Right atrium auricular region (tissue), 2 donors: ENCODE results near the gene MVD. TPM values are rescaled to one million over a fixed set of nuclear protein-coding genes. Genes with fewer than 3 reads are reported as not detected.
A peak's percentile ranks its signal among the peaks of the same experiment; 100 is the strongest.

ENCODE experiments used
- DNase-seq: peaks from one replicate; pipeline ENCODE4 v3.0.0-alpha.2; 2019; ENCODE audit warnings: low spot score
- H3K27ac ChIP-seq, 2 donors: fragments of 200-600 bp; sonication (generic); 1 replicate in 1 of 2; 2 replicates in 1 of 2; pipeline ENCODE4 v1.5.1; 2016 to 2019
- H3K27me3 ChIP-seq, 2 donors: fragments of 200-600 bp; sonication (generic); one replicate each; pipeline versions ENCODE4 v1.5.1 to v1.6.0; 2017 to 2019
- H3K36me3 ChIP-seq: fragments of 200-600 bp; sonication (generic); one replicate; pipeline ENCODE4 v1.5.1; 2016
- H3K4me1 ChIP-seq, 2 donors: fragments of 200-600 bp; sonication (generic); one replicate each; pipeline versions ENCODE4 v1.5.1 to v1.6.0; 2017 to 2019
- H3K4me3 ChIP-seq, 2 donors: fragments of 200-600 bp; sonication (generic); 1 replicate in 1 of 2; 2 replicates in 1 of 2; pipeline ENCODE4 v1.5.1; 2017 to 2019; ENCODE audit warnings: mild to moderate bottlenecking in 1 of 2, moderate library complexity in 1 of 2
- H3K9me3 ChIP-seq, 2 donors: fragments of 200-600 bp; sonication (generic); one replicate each; pipeline ENCODE4 v1.5.1; 2019
- total RNA-seq, 2 donors: library from RNA; depleted of rRNA; stranded (reverse); fragments of >200 nt; gene quantifications; one replicate each; pipeline ENCODE4 v1.1.0, GENCODE V29; 2016
- TF ChIP-seq, protein P1 (sequence below), 2 donors: fragments of 200-600 bp; sonication (generic); IDR thresholded peaks; one replicate each; pipeline ENCODE4 v1.5.1; 2019; ENCODE audit warnings: antibody characterized with exemption in 2 of 2

The MVD gene
- total RNA-seq, 2 donors from 2014 or later, result 21.5 to 23.1 TPM

DNA sequence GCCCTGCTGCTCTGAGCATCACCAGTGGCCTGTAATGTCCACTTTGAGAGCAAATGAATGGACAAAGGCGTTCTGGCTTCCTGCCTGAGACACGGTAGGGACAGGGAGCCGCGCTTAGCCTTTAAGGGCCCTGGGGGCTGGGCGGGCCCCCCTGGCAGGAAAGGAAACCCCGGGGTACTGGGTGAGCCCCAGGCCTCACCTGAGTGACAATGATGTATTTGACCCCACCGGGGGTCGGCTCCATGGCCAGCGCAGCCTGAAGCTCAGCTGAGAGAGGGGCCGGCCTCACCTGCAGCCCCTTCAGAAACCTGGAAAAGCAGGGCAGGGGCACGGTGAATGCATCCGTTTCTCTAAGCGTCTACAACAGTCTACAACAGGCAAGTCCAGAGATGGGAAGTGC, 9.8 kb downstream of the MVD start:
- H3K36me3 ChIP-seq, result peaks cover 11% of the 10 kb centered on the region
- TF ChIP-seq, protein P1, sequence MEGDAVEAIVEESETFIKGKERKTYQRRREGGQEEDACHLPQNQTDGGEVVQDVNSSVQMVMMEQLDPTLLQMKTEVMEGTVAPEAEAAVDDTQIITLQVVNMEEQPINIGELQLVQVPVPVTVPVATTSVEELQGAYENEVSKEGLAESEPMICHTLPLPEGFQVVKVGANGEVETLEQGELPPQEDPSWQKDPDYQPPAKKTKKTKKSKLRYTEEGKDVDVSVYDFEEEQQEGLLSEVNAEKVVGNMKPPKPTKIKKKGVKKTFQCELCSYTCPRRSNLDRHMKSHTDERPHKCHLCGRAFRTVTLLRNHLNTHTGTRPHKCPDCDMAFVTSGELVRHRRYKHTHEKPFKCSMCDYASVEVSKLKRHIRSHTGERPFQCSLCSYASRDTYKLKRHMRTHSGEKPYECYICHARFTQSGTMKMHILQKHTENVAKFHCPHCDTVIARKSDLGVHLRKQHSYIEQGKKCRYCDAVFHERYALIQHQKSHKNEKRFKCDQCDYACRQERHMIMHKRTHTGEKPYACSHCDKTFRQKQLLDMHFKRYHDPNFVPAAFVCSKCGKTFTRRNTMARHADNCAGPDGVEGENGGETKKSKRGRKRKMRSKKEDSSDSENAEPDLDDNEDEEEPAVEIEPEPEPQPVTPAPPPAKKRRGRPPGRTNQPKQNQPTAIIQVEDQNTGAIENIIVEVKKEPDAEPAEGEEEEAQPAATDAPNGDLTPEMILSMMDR (IDR thresholded peaks at IDR 0.05), result no peak
- peaks cover 0 to 29% of the 10 kb centered on the region in 2 donors for H3K4me1 ChIP-seq
- no peak overlapping the region for H3K27ac ChIP-seq
- no peaks in the 10 kb centered on the region for H3K27me3 ChIP-seq
- H3K4me3 ChIP-seq, result no peak overlapping the region
- H3K9me3 ChIP-seq, result no peaks in the 10 kb centered on the region
- no peak for DNase-seq

DNA sequence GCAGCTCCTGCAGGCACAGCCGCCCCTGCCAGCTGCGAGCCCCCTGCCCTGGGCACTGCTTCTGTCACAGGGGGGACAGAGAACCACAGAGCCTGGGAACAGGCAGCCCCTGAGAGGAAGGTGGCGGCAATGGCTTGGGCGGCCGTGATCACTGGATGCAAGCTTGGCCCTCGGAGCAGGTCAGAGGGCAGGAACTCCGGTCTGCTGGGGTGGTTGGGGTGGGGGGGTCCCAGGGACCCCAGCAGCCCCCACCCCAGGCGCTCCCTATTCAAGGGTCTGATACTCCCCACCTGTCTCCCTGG, 10.2 kb downstream of the MVD start:
- Histone ChIP-seq H3K27ac (no peak overlapping the region), H3K27me3 (no peaks in the 10 kb centered on the region), H3K36me3 (peaks cover 7% of the 10 kb centered on the region), H3K4me1 (peaks cover 0 to 29% of the 10 kb centered on the region in 2 donors), H3K9me3 (no peaks in the 10 kb centered on the region), H3K4me3 (no peak overlapping the region)
- TF ChIP-seq, protein P1 (IDR thresholded peaks at IDR 0.05), result no peak
- DNase-seq, result no peak

DNA sequence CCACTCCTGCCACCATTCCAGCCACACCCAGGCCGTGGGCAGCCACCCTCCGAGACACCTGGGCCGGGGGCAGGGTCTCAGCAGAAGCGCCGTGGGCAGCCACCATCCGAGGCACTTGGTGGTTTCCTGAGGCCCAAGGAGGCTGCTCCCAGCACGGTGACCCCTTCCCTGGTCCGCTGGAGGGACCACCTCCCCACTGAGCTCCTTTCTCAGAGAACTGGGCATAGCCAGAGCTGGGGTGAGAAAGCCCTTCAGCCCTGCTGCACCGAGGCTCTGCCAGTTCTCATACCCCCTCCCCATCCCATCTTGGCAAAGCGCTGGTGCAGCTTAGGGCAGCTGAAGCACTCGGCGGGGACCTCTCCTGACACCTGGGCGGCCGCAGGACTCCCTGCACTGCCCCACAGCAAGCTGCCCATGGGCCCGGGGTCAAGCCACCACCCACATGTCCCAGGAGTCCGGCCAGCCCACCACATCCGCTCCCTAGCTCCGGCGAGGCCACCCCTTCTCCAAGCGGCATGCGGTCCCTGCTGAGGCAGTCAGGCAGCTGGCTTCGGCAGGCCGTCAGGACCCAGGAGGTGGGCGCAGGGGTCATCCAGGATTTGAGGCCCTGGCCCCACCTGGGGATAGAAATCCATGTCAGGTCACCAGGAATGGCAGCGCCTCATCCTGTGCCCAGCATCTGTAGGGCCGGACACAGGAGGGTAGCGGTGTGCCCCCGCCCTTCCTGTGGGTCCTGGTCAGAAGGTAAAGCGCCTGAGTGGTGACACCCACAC, 10.7 kb downstream of the MVD start:
- H3K27ac ChIP-seq, result peak overlapping the region in 1 of 2 donors; percentile 75
- no peak for DNase-seq
- no peak overlapping the region for H3K4me3 ChIP-seq
- TF ChIP-seq, protein P1 (IDR thresholded peaks at IDR 0.05), result no peak
- peaks cover 0 to 29% of the 10 kb centered on the region in 2 donors for H3K4me1 ChIP-seq
- H3K27me3 ChIP-seq, result no peaks in the 10 kb centered on the region
- no peaks in the 10 kb centered on the region for H3K9me3 ChIP-seq
- peaks cover 2% of the 10 kb centered on the region for H3K36me3 ChIP-seq

DNA sequence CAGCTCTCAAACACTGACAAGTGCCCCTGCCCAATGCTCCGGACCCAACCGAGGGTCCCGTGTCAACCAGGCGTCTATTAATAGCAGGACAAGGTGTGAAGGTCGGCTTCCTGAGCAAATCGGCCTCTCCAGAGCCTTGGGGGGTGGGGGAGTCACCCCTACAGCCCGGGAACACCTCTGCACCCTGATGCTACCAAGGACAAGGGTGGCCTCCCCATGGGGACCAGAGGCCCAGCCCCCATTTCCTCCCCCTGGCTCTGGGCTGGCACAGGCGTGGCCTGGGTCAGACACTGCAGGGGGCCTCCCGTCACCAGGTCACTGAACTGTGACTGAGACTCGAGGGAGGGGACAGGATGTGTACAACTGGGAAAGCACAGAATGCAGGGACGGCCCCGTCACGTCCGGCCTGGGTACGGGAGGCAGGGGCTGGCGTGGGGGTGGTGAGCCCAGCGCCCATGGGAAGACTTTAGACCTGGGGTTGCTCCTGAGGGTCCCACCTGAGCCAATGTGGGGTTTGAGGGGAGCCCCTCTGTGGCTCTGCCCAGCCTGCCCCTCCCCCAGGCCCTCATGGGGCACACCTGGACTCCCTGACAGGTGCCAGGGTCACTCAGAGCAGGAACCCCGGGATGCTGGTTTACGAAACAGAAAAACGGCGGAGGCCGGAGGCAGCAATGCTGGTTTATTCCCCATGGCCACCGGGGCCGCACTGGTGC, 11.5 kb downstream of the MVD start:
- Histone ChIP-seq H3K9me3 (no peaks in the 10 kb centered on the region), H3K36me3 (no peaks in the 10 kb centered on the region), H3K4me3 (peak overlapping the region; percentile 70 to 75), H3K4me1 (peaks cover 0 to 29% of the 10 kb centered on the region in 2 donors), H3K27me3 (no peaks in the 10 kb centered on the region), H3K27ac (peak overlapping the region; percentile 61 to 75)
- TF ChIP-seq, protein P1 (IDR thresholded peaks at IDR 0.05), result no peak
- no peak for DNase-seq

DNA sequence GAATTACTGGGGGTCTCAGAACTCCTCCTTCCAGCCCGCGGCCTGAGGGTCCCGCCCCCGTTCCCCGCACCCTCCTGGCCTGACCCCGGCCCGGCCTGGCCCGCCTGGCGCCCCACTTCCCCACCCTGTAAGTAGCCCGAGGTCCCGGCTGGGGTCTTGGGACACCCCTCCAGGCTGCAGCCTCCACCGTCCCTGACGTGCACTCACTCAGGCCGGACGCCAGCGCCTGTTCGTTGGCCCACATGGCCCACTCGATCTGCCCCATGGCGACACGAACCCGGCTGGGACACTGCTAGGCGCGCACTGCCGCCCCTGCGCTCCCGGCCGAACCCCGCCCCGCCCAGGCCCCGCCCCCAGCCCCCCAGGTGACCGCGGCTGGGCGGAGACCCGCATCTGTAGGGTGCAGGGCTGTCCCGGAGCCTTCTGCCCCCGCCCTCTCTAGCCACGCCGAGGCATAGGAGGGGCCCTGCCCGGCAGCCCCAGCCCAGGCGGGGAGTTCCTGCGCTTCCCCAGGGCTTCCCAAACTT, 12.1 kb downstream of the MVD start, which contains the start of gene CYBA:
Gene CYBA (minus strand): TSS at position 305 of the 527 bp plus-strand sequence. CDS start 40 bp downstream, at position 265.
- H3K36me3 ChIP-seq, result no peaks in the 10 kb centered on the region
- H3K9me3 ChIP-seq, result no peaks in the 10 kb centered on the region
- TF ChIP-seq, protein P1 (IDR thresholded peaks at IDR 0.05), result no peak
- no peaks in the 10 kb centered on the region for H3K27me3 ChIP-seq
- peak; percentile 66 for DNase-seq
- peaks cover 0 to 29% of the 10 kb centered on the region in 2 donors for H3K4me1 ChIP-seq
- H3K4me3 ChIP-seq, result peak within 1 kb of the TSS; percentile 70 to 75
- H3K27ac ChIP-seq, result peak within 1 kb of the TSS; percentile 61 to 75
